Activated T-helper 1 cell treated with anti-CD3 and anti-CD28 coated beads, Interleukin-12 subunit alpha, Interleukin-12 subunit beta, Interleukin-2, Interleukin-4 antibody, amounts not matched to agents 30 ng/mL and 10 ng/mL and 1 ng/mL, durations not matched to agents 14 hours and 24 hours and 36 hours (primary cell): ENCODE results near the gene GJB4. TPM values are rescaled to one million over a fixed set of nuclear protein-coding genes. Genes with fewer than 3 reads are reported as not detected.
"Not testable (repeated sequence)": the region's sequence is repeated elsewhere in the genome, so short reads cannot be mapped to it uniquely, and the experiment has no call there.

ENCODE experiments used
- DNase-seq: peaks from one replicate; pipeline ENCODE4 v3.0.0; 2021; ENCODE audit warnings: low spot score
- H3K27ac Mint-ChIP-seq: one replicate; pipeline ENCODE4 v1.8.0; 2021; ENCODE audit warnings: mild to moderate bottlenecking, mixed read lengths
- H3K27me3 Mint-ChIP-seq: one replicate; pipeline ENCODE4 v1.8.0; 2022; ENCODE audit warnings: mild to moderate bottlenecking, moderate library complexity, mixed read lengths; ENCODE audit not compliant: insufficient read depth
- H3K36me3 Mint-ChIP-seq: one replicate; pipeline ENCODE4 v1.8.0; 2021; ENCODE audit warnings: low read depth, mixed read lengths
- H3K4me1 Mint-ChIP-seq: one replicate; pipeline ENCODE4 v1.8.0; 2021; ENCODE audit warnings: low read depth, mixed read lengths
- H3K4me3 Mint-ChIP-seq: one replicate; pipeline ENCODE4 v1.8.0; 2021; ENCODE audit warnings: mild to moderate bottlenecking, moderate library complexity, mixed read lengths
- H3K9me3 Mint-ChIP-seq: one replicate; pipeline ENCODE4 v1.8.0; 2021; ENCODE audit warnings: mixed read lengths
- intact Hi-C: fragments of 100-400 bp; cut with micrococcal nuclease; formaldehyde crosslinking; loops from one replicate; pipeline ENCODE4 v1.15.1; 2024
- total RNA-seq: library from RNA; stranded (reverse); gene quantifications from 2 replicates; pipeline ENCODE4 v1.2.3, GENCODE V29; 2022

GJB4 gene
- total RNA-seq, 1 donor from 2014 or later: not detected

GRCh38 chr1:34803770-34804169, 44.2 kb downstream of the GJB4 start:
- Mint-ChIP-seq H3K27ac (no peak overlapping the region), H3K36me3 (no peaks in the 10 kb centered on the region), H3K4me1 (peaks cover 12% of the 10 kb centered on the region), H3K9me3 (peaks cover 3% of the 10 kb centered on the region), H3K4me3 (no peak overlapping the region), H3K27me3 (no peaks in the 10 kb centered on the region)
- DNase-seq: no peak
- intact Hi-C loops: no loop called here

DNA sequence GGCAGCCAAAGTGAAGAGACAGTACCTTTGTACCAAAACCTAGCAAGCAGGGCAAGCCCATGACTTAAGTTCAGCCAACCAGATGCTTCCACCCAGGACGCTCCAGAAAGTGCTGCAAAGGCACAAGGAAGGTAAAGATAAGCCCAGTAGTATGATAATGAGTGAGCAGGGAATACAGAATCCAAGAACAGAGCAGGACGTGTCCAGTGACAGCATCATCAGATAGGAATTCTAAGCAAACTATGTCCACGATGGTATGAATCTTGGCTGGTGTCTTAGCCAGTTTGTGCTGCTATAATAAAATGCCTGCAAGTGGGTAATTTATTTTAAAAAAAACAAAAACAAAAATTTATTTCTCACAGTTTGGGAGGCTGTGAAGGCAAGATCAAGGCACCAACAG, 46.9 kb downstream of the GJB4 start:
- intact Hi-C loops: no loop called here
- Mint-ChIP-seq H3K9me3 (peaks cover 14% of the 10 kb centered on the region), H3K27ac (no peak overlapping the region), H3K4me3 (no peak overlapping the region), H3K36me3 (no peaks in the 10 kb centered on the region), H3K4me1 (no peaks in the 10 kb centered on the region), H3K27me3 (no peaks in the 10 kb centered on the region)
- DNase-seq: no peak

DNA sequence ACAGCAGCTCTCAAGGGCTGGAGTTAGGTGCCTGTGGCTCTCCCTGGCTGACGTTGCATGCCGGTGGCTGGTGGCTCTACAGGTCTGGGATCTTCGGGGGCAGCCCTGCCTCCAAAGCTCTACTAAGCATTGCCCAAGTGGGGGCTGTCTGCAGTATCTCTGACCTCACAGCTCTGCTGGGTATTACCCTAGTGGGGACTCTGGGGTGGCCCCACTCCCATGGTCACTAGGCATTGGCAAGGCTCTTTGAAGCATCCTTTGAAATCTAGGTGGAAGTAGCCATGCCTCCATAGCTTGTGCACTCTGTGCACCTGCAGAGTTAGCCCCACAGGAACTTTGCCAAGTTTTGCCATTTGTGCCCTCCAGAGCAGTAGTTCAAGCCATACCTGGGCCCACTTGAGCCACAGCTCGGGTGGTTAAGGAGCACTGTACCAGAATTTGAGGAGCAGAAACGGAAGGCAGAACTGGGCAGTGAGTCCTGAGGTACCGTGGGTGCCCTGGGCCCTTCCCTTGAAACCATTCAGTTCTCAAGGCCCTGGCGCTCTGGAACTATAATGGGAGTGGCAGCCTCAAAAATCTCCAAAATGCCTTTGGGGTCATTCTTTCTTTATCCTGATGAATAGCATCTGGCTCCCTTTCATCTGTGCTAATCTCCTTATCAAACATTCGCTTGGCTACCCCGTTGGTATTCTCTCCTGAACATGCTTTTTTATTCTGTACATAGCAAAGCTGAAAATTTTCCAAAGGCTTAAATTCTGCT, 48.7 kb downstream of the GJB4 start:
- DNase-seq: no peak
- H3K9me3 Mint-ChIP-seq: peaks cover 14% of the 10 kb centered on the region
- H3K4me1 Mint-ChIP-seq: no peaks in the 10 kb centered on the region
- H3K27me3 Mint-ChIP-seq: no peaks in the 10 kb centered on the region
- no peak overlapping the region for H3K4me3 Mint-ChIP-seq
- no peaks in the 10 kb centered on the region for H3K36me3 Mint-ChIP-seq
- intact Hi-C loops: no loop called here
- no peak overlapping the region for H3K27ac Mint-ChIP-seq

DNA sequence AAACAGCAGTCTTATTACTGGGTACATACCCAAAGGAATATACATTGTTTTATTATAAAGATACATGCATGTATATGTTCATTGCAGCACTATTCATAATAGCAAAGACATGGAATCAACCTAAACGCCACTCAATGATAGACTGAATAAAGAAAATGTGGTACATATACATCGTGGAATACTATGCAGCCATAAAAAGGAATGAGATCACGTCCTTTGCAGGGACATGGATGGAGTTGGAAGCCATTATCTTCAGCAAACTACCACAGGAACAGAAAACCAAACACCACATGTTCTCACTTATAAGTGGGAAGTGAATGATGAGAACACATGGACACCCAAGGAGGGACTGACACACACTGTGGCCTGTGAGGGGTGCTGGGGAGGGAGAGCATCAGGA, 51.2 kb downstream of the GJB4 start:
- H3K4me1 Mint-ChIP-seq, H3K36me3 Mint-ChIP-seq, H3K27ac Mint-ChIP-seq, intact Hi-C loops, H3K27me3 Mint-ChIP-seq, DNase-seq, H3K4me3 Mint-ChIP-seq: not testable (repeated sequence)
- H3K9me3 Mint-ChIP-seq: peaks cover 11% of the 10 kb centered on the region

Other genes with a start within 250 kb of the GJB4 start
- gene GJB5, start 4.7 kb upstream of the GJB4 start, total RNA-seq: not detected in 2 replicates
- gene GJB3, start 21.5 kb downstream of the GJB4 start, total RNA-seq: not detected in 2 replicates
- not detected in 2 replicates for gene GJA4, start 33.3 kb downstream of the GJB4 start, total RNA-seq
- 62.4 and 66.2 TPM in 2 replicates for gene SMIM12, start 100.0 kb downstream of the GJB4 start, total RNA-seq
- 0.65 and 0.93 TPM in 2 replicates for gene DLGAP3, start 169.9 kb downstream of the GJB4 start, total RNA-seq
- 22.1 and 22.6 TPM in 2 replicates for gene TMEM35B, start 225.6 kb downstream of the GJB4 start, total RNA-seq